HL-60/S4 treated with retinoic acid at 250 ng/mL for 4 days and 3 days (cell line): ENCODE data around the gene USP7.
"Not testable (repeated sequence)": the region's sequence is repeated elsewhere in the genome, so short reads cannot be mapped to it uniquely, and the experiment has no call there.

Experiments used
- in situ Hi-C: fragments of 300-500 bp; cut with MboI; formaldehyde crosslinking; loops from 2 replicates; pipeline ENCODE4 v1.7.0; 2022; ENCODE audit warnings: low sequenced_read_pairs

USP7 gene

GRCh38 chr16:8882725-8883377, 80.9 kb downstream of the USP7 start:
- in situ Hi-C loops: loop anchor here (10.0 kb wide), 1 partner anchor 318 kb away; no protein-coding TSS in a partner anchor

- in situ Hi-C loops: loop anchor here (10.0 kb wide), 1 partner anchor 317 kb away; no protein-coding TSS in a partner anchor
Observed at GRCh38 chr16:8882041-8882617, 81.6 kb downstream of the USP7 start, which contains the start of gene LITAFD. LITAFD (plus strand) TSS chr16:8882351; CDS start chr16:8884356, 2,005 bp downstream.

- in situ Hi-C loops: loop anchor here (10.0 kb wide), 1 partner anchor 316 kb away; no protein-coding TSS in a partner anchor
Observed at GRCh38 chr16:8880839-8881510, 82.7 kb downstream of the USP7 start.

- in situ Hi-C loops: no loop called here
Observed at GRCh38 chr16:8878523-8878911, 85.2 kb downstream of the USP7 start.

GRCh38 chr16:8877894-8878522, 85.7 kb downstream of the USP7 start:
- in situ Hi-C loops: no loop called here

- in situ Hi-C loops: not testable (repeated sequence)
Observed at GRCh38 chr16:8875317-8875716, 88.4 kb downstream of the USP7 start.

- in situ Hi-C loops: no loop called here
Observed at GRCh38 chr16:8874388-8874787, 89.3 kb downstream of the USP7 start.

GRCh38 chr16:8873866-8874195, 89.9 kb downstream of the USP7 start:
- in situ Hi-C loops: not testable (repeated sequence)

GRCh38 chr16:8872967-8873865, 90.5 kb downstream of the USP7 start:
- in situ Hi-C loops: no loop called here

GRCh38 chr16:8872071-8872470, 91.6 kb downstream of the USP7 start:
- in situ Hi-C loops: no loop called here

GRCh38 chr16:8869988-8870241, 93.8 kb downstream of the USP7 start:
- in situ Hi-C loops: not testable (repeated sequence)

- in situ Hi-C loops: no loop called here
Observed at GRCh38 chr16:8869212-8869987, 94.3 kb downstream of the USP7 start.

- in situ Hi-C loops: no loop called here
Observed at GRCh38 chr16:8868416-8869211, 95.1 kb downstream of the USP7 start, which contains the start of gene CARHSP1. CARHSP1 (minus strand) TSS chr16:8869006; CDS start chr16:8859328, 9,678 bp downstream.

- in situ Hi-C loops: no loop called here
Observed at GRCh38 chr16:8867932-8868415, 95.7 kb downstream of the USP7 start.

GRCh38 chr16:8867216-8867931, 96.3 kb downstream of the USP7 start:
- in situ Hi-C loops: no loop called here

- in situ Hi-C loops: no loop called here
Observed at GRCh38 chr16:8866884-8867215, 96.9 kb downstream of the USP7 start.

GRCh38 chr16:8866118-8866883, 97.4 kb downstream of the USP7 start:
- in situ Hi-C loops: no loop called here
